ENCODE measurements around the gene ARHGEF2. TPM values are rescaled to one million over a fixed set of nuclear protein-coding genes. Genes with fewer than 3 reads are reported as not detected.

ARHGEF2 gene
- total and polyA plus RNA-seq, 9 of the 15 experiments (the other 6 are each of a cell fraction or from before 2014, with no cell fraction given): 7.1 to 162 (median 62.2) TPM

DNA sequence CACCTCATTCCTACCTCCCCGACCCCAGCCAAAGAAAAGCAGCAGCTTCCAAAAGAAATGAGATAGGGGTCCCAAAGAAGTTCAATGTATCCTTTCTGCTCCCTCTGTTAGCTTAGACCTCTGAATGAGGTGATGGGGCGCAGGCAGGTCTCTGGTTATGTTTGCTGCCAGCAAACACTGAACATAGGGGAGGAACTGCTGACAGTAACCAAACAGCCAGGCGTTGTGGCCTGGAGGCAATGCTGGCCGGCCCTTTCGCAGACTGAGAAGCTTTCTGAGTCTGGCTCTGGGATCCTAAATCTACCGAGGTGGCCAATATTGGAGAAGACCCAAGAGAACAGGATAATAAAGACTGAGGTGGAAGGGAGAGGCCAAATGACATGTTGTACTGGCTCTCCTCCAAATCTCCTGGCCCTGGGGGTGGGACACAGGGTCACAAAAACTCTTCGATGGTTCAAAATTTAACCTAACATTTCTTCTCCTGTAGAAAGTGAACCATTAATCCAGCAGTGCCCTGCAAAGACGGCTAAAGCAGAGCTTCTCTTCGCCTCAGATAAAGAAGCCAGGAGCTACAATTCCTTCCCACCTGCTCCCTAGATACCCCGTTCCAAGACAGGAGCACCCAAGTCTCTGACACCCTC is 22.8 kb upstream of the ARHGEF2 start (continued):
- TF ChIP-seq, protein P1, sequence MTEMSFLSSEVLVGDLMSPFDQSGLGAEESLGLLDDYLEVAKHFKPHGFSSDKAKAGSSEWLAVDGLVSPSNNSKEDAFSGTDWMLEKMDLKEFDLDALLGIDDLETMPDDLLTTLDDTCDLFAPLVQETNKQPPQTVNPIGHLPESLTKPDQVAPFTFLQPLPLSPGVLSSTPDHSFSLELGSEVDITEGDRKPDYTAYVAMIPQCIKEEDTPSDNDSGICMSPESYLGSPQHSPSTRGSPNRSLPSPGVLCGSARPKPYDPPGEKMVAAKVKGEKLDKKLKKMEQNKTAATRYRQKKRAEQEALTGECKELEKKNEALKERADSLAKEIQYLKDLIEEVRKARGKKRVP (CRISPR knock-in tag; IDR thresholded peaks at IDR 0.05): no peak
- TF ChIP-seq YBX1 (IDR thresholded peaks at IDR 0.05): no peak
- no peak for TF ChIP-seq POLR2AphosphoS5 (IDR thresholded peaks at IDR 0.05; ENCODE audit: control insufficient read depth, insufficient read depth, low read depth, low read length)
- 0 out of 2 replicates have a peak, but pooled peaks have one; percentile 14 for TF ChIP-seq ATF7 (IDR thresholded peaks at IDR 0.05)

DNA sequence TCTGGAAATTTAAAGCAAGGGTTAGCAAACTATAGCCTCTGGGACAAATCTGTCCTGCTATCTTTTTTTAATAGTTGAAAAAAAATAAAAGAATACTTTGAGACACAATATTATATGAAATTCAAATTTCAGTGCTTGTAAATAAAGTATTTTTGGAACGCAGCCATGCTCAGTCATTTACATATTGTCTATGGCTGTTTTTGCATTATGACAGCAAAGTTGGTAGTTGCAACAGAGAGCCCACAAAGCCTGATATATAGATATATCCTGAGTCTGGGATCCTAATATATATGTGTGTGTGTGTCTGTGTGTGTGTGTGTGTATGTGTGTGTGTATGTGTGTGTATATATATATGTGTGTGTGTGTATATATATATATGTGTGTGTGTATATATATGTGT is 21.6 kb upstream of the ARHGEF2 start:
- H3K36me3 ChIP-seq (ENCODE audit: control insufficient read depth, insufficient read depth, low read length): no peaks in the 10 kb centered on the region
- 30% methylated on average over 1 of the region's 1 CpG for WGBS (ENCODE audit: insufficient coverage, low coverage, missing lambda C conversion rate)
- no peak overlapping the region for H2AFZ ChIP-seq (ENCODE audit: low read depth, low read length)
- no peak overlapping the region for H3K4me3 ChIP-seq
- DNase-seq (ENCODE audit: extremely low read depth in 1 of 4, low spot score in 3 of 4): no peak
- no peaks in the 10 kb centered on the region for H3K79me2 ChIP-seq (ENCODE audit: control insufficient read depth, insufficient read depth, low read length)
- H3K4me2 ChIP-seq (ENCODE audit: insufficient read depth, low read length): no peak overlapping the region
- no peaks in the 10 kb centered on the region for H3K27me3 ChIP-seq (ENCODE audit: control insufficient read depth in 2 of 2, insufficient read depth in 2 of 2, low read length in 2 of 2)
- intact Hi-C loops (cut with micrococcal nuclease) (loop anchor here (5.0 kb wide), 1 partner anchor 67 kb away; no protein-coding TSS in a partner anchor), in situ Hi-C loops (cut with MboI) (no loop called here)
- H3K9me3 ChIP-seq (replicated peaks; ENCODE audit: control insufficient read depth, insufficient read depth, low read depth, low read length): no peaks in the 10 kb centered on the region
- FAIRE-seq: no peak
- no peaks in the 10 kb centered on the region for H4K20me1 ChIP-seq (replicated peaks; ENCODE audit: control insufficient read depth, insufficient read depth, low read length)
- peaks cover 22 to 34% of the 10 kb centered on the region in 2 experiments; a peak in 4 of 5 replicates for H3K4me1 ChIP-seq (replicated peaks in 1 of 2; ENCODE audit: control insufficient read depth in 2 of 2, insufficient read depth in 2 of 2, low read length in 2 of 2)
- no peak for ATAC-seq
- CTCF ChIA-PET (ENCODE audit: low intra/inter-chr PET ratio): no interaction called here
- TF ChIP-seq HDAC3 (IDR thresholded peaks at IDR 0.05; ENCODE audit: borderline replicate concordance, partially characterized antibody) (no peak), TCFL5 (CRISPR knock-in tag; conservative IDR thresholded peaks at IDR 0.05) (no peak), ZBTB8A (IDR thresholded peaks at IDR 0.05; ENCODE audit: partially characterized antibody) (no peak), HLTF (IDR thresholded peaks at IDR 0.05) (no peak), ZNF146 (CRISPR knock-in tag; IDR thresholded peaks at IDR 0.05; ENCODE audit: unreplicated experiment) (no peak)
- TF ChIP-seq, protein P2, sequence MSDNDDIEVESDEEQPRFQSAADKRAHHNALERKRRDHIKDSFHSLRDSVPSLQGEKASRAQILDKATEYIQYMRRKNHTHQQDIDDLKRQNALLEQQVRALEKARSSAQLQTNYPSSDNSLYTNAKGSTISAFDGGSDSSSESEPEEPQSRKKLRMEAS (CRISPR knock-in tag; IDR thresholded peaks at IDR 0.05): no peak
- H3K9ac ChIP-seq (ENCODE audit: insufficient read depth in 1 of 2, low read depth in 2 of 2, low read length in 2 of 2): no peak overlapping the region
- H3K27ac ChIP-seq (ENCODE audit: extremely low read depth, low read depth, low read length): no peak overlapping the region
- BruUV-seq (replicated peaks): no TSS peak
- H3K9me1 ChIP-seq (ENCODE audit: control insufficient read depth, insufficient read depth, low read length): no peaks in the 10 kb centered on the region
- POLR2A ChIA-PET: no interaction called here

All from K562 (cell line).